ENCODE data around the gene LMBR1.
"Not testable (repeated sequence)": the region's sequence is repeated elsewhere in the genome, so short reads cannot be mapped to it uniquely, and the experiment has no call there.

LMBR1 gene

GRCh38 chr7:156845379-156846101 lies 47.4 kb downstream of the LMBR1 start:
- DNase-seq: no peak

- DNase-seq: not testable (repeated sequence)
These were observed 49.4 kb downstream of the LMBR1 start for GRCh38 chr7:156843582-156843981.

- no peak for DNase-seq
These were observed 49.8 kb downstream of the LMBR1 start for GRCh38 chr7:156843157-156843556.

- DNase-seq: no peak
These were observed 50.2 kb downstream of the LMBR1 start for GRCh38 chr7:156842740-156843140.

GRCh38 chr7:156842317-156842716 lies 50.7 kb downstream of the LMBR1 start:
- DNase-seq: no peak

- DNase-seq: no peak
These were observed 51.5 kb downstream of the LMBR1 start for GRCh38 chr7:156841497-156841896.

GRCh38 chr7:156840134-156840533 lies 52.8 kb downstream of the LMBR1 start:
- DNase-seq: no peak

GRCh38 chr7:156836443-156836842 lies 56.5 kb downstream of the LMBR1 start:
- no peak for DNase-seq

GRCh38 chr7:156834462-156834861 lies 58.5 kb downstream of the LMBR1 start:
- no peak for DNase-seq

- DNase-seq: no peak
These were observed 59.7 kb downstream of the LMBR1 start for GRCh38 chr7:156833312-156833711.

GRCh38 chr7:156832195-156832877 lies 60.6 kb downstream of the LMBR1 start:
- no peak for DNase-seq

GRCh38 chr7:156829669-156830336 lies 63.2 kb downstream of the LMBR1 start:
- DNase-seq: no peak

- DNase-seq: no peak
These were observed 65.3 kb downstream of the LMBR1 start for GRCh38 chr7:156827587-156828203.

- no peak for DNase-seq
These were observed 69.5 kb downstream of the LMBR1 start for GRCh38 chr7:156823435-156823834.

- no peak for DNase-seq
These were observed 72.4 kb downstream of the LMBR1 start for GRCh38 chr7:156820445-156821063.

- no peak for DNase-seq
These were observed 73.2 kb downstream of the LMBR1 start for GRCh38 chr7:156819733-156820295.

- no peak for DNase-seq
These were observed 74.8 kb downstream of the LMBR1 start for GRCh38 chr7:156818133-156818532.

GRCh38 chr7:156816943-156817572 lies 75.9 kb downstream of the LMBR1 start:
- peak; percentile 41 for DNase-seq

- DNase-seq: no peak
These were observed 81.3 kb downstream of the LMBR1 start for GRCh38 chr7:156811706-156812105.

- not testable (repeated sequence) for DNase-seq
These were observed 89.3 kb downstream of the LMBR1 start for GRCh38 chr7:156803656-156804055.

- no peak for DNase-seq
These were observed 90.8 kb downstream of the LMBR1 start for GRCh38 chr7:156802214-156802613.

GRCh38 chr7:156795415-156795814 lies 97.6 kb downstream of the LMBR1 start:
- no peak for DNase-seq
